NCI-H82 treated with DMSO at 0.1 percent for 48 hours (cell line): Measurements from ENCODE around the gene UTP20.
"Not testable (repeated sequence)": the region's sequence is repeated elsewhere in the genome, so short reads cannot be mapped to it uniquely, and the experiment has no call there.

ENCODE experiments used
- DNase-seq: peaks from one replicate; lab custom pipeline; 2025; ENCODE audit not compliant: unreplicated experiment; lab: John Stamatoyannopoulos, UW

UTP20 gene

GRCh38 chr12:101325590-101325989 lies 45.7 kb downstream of the UTP20 start:
- DNase-seq, result no peak

GRCh38 chr12:101327051-101327450 lies 47.1 kb downstream of the UTP20 start:
- DNase-seq, result no peak

DNA sequence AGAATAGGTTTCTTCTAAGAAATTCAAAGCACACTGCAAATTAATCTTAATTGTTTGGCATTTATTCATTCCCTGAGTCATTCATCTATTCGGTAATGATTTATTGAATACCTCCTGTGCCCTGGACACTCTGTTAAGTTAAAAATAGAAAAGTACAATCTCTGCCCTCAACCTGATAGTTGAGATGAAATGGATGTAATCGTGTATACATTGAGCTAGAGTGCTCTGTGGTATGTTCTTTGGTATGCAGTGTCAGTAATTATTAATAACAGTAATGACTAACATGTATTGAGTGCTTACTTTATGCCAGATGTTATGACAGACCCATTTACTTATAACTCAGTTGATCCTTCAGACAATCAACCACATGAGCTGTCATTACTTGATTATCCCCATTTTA lies 47.6 kb downstream of the UTP20 start:
- no peak for DNase-seq

DNA sequence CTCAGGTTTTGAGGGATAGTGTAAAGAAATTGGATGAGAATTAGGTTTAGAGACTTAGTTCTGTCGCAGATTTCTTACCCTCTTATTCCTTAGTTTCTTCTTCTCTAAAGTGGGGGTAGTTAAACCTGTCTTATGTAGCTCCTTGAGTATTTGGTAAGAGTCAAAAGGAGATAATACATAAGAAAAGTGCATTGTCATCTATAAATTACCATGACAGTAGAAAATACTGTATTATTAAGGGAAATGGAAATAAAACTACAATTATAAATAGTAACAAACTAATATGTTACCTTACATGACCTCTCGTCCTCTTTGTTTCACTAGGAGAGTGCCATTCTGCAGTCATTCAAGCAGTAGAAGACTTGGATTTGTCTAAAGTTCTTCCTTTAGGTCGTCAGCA lies 49.0 kb downstream of the UTP20 start:
- DNase-seq, result no peak

DNA sequence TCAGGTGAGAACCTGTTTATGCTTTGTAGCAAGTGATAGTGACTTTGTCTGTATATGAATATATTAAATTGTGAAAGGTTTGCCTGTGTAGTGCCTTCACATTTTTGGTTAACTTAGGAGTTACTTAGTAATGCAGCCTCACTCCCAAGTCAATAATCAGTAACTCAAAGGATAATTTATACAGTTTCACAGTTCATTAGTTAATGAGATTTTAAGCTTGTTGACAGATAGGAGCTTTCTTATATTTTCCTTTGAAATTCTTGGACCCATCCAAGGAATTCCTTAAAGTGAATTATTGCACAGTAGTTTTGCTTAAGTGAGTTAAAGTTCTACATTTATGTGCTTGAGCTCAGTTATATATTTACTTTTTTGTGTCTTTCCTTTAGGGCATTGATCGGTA lies 50.7 kb downstream of the UTP20 start:
- DNase-seq, result no peak

- DNase-seq, result no peak
Observed at GRCh38 chr12:101336437-101336836, 56.5 kb downstream of the UTP20 start.

- no peak for DNase-seq
Observed at GRCh38 chr12:101338087-101338486, 58.2 kb downstream of the UTP20 start.

DNA sequence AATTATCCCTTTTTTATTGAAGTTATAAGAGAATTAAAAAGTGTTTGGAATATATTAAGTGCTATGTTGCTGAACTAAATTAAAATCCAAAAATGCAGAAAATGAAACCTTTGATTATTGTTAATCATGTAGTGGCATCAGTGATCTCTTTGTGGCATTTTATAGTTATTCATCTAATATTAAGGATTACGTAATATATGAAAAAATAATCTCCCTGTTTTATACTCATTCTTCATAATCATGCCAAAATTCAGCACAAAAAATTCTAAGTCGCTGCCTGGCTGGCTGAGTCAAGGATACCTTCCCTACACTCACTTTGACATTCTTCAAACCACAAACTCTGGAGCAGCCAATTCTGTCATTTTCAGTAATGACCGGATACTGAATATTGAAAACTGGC lies 64.0 kb downstream of the UTP20 start:
- no peak for DNase-seq

DNA sequence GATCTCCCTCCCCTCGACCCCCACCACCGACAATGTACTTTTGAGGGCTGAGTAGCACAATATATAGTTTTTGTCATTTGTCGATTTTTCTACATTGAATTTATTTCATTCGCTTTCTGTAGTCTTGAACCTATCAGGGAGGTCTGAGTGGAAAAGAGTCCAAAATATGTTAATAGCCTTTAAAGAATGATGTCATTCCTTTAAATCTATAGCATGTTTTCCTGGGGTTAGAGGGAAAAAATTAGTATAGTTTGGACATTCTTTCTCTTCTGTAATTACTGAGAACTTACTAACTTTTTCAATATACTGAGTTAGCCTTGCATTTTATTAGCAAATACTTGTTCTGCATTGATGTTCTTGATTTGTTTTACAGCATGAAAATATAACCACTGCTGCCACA lies 71.8 kb downstream of the UTP20 start:
- DNase-seq, result no peak

GRCh38 chr12:101356794-101357193 lies 76.9 kb downstream of the UTP20 start:
- no peak for DNase-seq

- DNase-seq, result no peak
Observed at GRCh38 chr12:101361455-101361854, 81.5 kb downstream of the UTP20 start.

DNA sequence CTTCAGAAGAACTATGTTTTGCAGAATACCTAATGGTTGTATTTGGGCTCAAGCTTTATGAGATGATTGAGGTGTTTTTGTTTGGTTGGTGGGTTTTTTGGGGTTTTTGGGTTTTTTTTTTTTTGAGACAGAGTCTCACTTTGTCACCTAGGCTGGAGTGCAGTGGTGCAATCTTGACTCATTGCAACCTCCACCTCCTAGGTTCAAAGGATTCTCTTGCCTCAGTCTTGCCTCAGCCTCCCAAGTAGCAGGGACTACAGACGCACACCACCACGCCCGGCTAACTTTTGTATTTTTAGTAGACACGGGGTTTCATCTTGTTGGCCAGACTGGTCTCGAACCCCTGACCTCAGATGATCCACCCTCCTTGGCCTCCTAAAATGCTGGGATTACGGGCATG lies 88.1 kb downstream of the UTP20 start:
- DNase-seq, result no peak

DNA sequence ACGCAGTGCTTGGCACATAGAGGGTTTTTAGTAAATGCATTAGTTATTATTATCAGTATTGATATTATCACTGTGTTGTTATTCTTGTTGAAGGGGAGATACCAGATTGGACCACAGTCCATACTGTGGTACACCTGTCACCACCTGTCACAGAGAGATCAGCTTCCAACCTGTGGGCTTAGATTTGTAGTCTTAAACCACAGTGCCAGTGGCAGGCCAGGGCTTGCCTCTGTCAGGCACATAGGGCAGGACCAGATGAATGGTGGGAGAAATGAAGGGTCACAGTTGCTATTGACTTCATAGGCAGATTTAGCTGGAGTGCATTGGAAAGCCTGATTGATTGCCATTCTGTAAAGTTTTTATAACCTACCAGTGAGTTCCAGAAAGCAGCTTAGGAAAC lies 92.5 kb downstream of the UTP20 start:
- no peak for DNase-seq

DNA sequence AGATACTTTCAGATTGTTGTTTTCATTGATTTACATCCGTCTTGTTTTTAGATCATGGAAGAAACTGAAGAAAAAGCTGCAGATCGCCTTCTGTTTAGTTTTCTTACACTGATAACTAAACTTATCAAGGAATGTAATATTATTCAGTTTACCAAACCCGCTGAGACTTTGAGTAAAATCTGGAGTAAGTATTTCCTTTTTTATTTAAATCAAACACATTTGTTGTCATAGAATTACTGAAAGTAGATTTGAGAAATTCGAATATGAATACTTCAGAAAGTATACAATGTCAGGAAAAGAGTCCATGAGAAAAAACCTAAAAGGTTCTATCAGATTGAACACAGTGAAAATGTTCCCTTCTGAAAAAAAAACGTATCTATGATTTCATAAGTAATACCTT lies 95.7 kb downstream of the UTP20 start:
- DNase-seq, result no peak

DNA sequence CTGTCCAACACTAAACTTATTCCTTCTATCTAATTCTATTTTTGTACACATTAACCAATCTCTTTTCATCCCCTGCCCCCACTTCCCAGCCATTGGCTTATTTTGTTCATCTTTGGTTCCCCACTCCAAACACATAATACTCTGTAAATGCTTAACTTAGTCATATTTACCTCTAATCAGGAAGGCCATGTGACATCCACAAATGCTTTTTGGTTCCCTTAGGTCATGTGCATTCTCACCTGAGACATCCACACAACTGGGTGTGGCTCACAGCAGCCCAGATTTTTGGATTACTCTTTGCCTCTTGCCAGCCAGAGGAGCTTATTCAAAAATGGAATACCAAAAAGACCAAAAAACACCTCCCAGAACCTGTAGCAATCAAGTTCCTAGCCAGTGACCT lies 99.2 kb downstream of the UTP20 start:
- no peak for DNase-seq

DNA sequence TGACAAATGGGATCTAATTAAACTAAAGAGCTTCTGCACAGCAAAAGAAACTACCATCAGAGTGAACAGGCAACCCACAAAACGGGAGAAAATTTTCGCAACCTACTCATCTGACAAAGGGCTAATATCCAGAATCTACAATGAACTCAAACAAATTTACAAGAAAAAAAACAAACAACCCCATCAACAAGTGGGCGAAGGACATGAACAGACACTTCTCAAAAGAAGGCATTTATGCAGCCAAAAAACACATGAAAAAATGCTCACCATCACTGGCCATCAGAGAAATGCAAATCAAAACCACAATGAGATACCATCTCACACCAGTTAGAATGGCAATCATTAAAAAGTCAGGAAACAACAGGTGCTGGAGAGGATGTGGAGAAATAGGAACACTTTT lies 111.3 kb downstream of the UTP20 start:
- DNase-seq, result not testable (repeated sequence)

- DNase-seq, result no peak
Observed at GRCh38 chr12:101407049-101407435, 127.1 kb downstream of the UTP20 start.

DNA sequence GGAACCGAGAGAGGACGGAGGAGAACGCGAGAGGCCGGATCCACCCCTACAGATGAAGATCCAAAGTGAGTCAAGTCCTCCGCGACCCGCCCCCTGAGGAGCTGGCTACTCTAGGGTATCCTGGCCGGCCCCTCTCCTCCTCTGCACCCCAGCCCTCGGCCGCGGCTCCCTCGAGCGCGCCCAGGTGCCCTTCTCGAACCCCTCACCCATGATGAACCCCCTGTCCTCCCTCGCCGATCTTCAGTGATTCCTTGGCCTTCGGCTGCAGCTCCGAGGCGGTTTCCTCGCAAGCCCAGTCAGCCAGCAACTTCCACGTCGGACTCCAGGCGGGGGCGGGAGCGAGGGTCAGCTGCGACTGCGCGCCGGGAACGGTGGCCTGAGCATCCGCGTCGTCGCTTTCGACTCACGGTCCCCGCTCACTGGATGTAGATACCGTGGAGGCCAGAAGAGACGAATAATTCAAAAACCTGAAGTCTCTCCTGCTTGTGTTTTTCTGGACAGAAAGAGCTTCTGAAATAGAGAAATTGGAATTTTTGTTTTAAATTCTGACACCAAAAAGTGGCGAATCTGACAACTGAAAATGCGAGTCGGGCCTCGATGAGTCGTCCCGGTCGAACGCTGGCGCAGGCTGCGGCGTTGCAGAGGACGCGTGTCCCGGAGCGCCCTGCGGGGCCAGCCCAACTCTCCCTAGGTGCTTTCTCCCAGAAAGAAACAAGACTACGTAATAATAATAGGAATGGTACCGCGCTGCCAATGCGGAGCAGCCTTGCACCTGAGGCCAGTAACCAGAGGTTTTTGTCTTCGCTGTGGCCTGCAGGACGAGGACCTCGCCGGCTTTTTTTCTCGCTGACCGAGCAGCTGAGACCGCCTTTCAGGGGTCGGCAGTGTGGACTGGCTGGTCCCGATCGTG lies 127.8 kb downstream of the UTP20 start, which contains the start of gene ARL1:
Gene ARL1, minus strand, starts transcription at position 337 of the 910 bp plus-strand sequence. Its CDS starts 127 bp downstream, at position 210.
- DNase-seq, result peak; percentile 64

DNA sequence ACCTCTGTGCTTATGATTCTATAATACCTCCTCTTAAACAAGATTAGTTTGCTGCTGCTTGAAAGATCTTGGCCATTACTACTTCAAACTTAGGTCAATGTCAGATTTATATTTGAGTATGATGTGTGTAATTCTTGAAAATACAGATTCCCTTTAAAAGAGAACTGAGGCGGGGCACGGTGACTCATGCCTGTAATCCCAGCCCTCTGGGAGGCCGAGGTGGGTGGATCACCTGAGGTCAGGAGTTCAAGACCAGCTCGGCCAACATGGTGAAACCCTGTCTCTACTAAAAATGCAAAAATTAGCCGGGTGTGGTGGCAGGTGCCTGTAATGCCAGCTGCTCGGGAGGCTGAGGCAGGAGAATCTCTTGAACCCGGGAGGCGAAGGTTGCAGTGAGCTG lies 130.3 kb downstream of the UTP20 start:
- DNase-seq, result not testable (repeated sequence)

- DNase-seq, result peak; percentile 44
Observed at GRCh38 chr12:101414533-101415119, 134.7 kb downstream of the UTP20 start.

- DNase-seq, result no peak
Observed at GRCh38 chr12:101415228-101415627, 135.3 kb downstream of the UTP20 start.

DNA sequence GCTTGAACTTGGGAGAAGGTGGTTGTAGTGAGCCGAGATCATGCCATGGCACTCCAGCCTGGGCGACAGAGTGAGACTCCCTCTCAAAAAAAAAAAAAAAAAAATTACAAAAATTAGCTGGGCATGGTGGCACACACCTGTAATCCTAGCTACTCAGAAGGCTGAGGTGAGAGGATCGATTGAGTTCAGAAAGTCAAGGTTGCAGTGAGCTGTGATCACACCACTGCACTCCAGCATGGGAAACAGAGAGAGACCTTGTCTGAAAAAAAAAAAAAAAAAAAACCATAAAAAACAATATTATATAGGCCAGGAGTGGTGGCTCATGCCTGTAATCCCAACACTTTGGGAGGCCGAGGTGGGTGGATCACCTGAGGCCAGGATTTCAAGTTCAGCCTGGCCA lies 142.2 kb downstream of the UTP20 start:
- not testable (repeated sequence) for DNase-seq
